HCT116 (cell line): ENCODE results near the gene IL1RN. TPM values are rescaled to one million over a fixed set of nuclear protein-coding genes. Genes with fewer than 3 reads are reported as not detected.

Experiments
- ATAC-seq: fragments of 200-7000 bp; cut with Tn5 transposase; 2 replicates; pipeline ENCODE4 v1.9.1; 2020; ENCODE audit warnings: mild to moderate bottlenecking, moderate library complexity
- BruUV-seq: library from RNA; stranded (reverse); fragments of 400-500 nt; replicated peaks from 2 replicates; lab custom pipeline; 2021; lab: Mats Ljungman, UMichigan
- CTCF ChIA-PET: fragments of 300-600 bp; sonication (Branson Sonifier 250); formaldehyde crosslinking; loops from one replicate; lab custom pipeline; 2021; ENCODE audit warnings: antibody characterized with exemption; lab: Charles Lee
- POLR2A ChIA-PET: fragments of 300-600, 350-600 bp; sonication (Branson Sonifier 250); formaldehyde crosslinking; loops from one replicate; lab custom pipeline; 2021; ENCODE audit warnings: antibody characterized with exemption; lab: Charles Lee
- RAD21 ChIA-PET, 2 experiments: fragments of 300-600 bp; sonication (Branson Sonifier 250); formaldehyde crosslinking; loops; one replicate each; lab custom pipeline; 2023; ENCODE audit warnings: low total read pairs in 2 of 2; ENCODE audit not compliant: uncharacterized antibody in 2 of 2, unreplicated experiment in 2 of 2, low non-redundant PET in 1 of 2; lab: Charles Lee
- DNase-seq: peaks from one replicate; pipeline ENCODE4 v3.0.0-alpha.2; 2010; ENCODE audit warnings: low read depth, low spot score
- H2AFZ ChIP-seq: fragments of 200-600 bp; shearing (Covaris generic), sonication (generic); 2 replicates; pipeline ENCODE4 v1.6.1; 2017; ENCODE audit warnings: low read depth, mixed run types, mixed read lengths, antibody characterized with exemption, low read length; ENCODE audit not compliant: poor library complexity, severe bottlenecking
- H3K27ac ChIP-seq: 2 replicates; pipeline ENCODE4 v1.5.1; 2012; ENCODE audit warnings: low read depth, low read length
- H3K27me3 ChIP-seq: fragments of 200-600 bp; sonication (generic); 2 replicates; pipeline ENCODE4 v1.6.1; 2016; ENCODE audit warnings: mixed run types, low read length, mixed read lengths; ENCODE audit not compliant: insufficient read depth
- H3K36me3 ChIP-seq, 2 experiments: fragments of 200-500 bp in 1 of 2; fragments of 200-600 bp in 1 of 2; sonication (Bioruptor generic) in 1 of 2; sonication (generic) in 1 of 2; 2 replicates each; pipeline versions ENCODE4 v1.5.1 to v1.6.1; 2014 to 2016; ENCODE audit warnings: low read length in 2 of 2, inconsistent platforms in 1 of 2, mixed read lengths in 1 of 2, mixed run types in 1 of 2; ENCODE audit not compliant: insufficient read depth in 2 of 2, control insufficient read depth in 1 of 2
- H3K4me1 ChIP-seq, 2 experiments: fragments of 200-600 bp in 1 of 2; sonication (generic) in 1 of 2; 2 replicates each; pipeline versions ENCODE4 v1.5.1 to v1.6.1; 2012 to 2017; ENCODE audit warnings: low read length in 2 of 2, inconsistent platforms in 1 of 2, mild to moderate bottlenecking in 1 of 2, mixed read lengths in 1 of 2, mixed run types in 1 of 2, moderate library complexity in 1 of 2; ENCODE audit not compliant: insufficient read depth in 2 of 2, control insufficient read depth in 1 of 2
- H3K4me2 ChIP-seq: fragments of 200-600 bp; sonication (generic); 2 replicates; pipeline ENCODE4 v1.6.1; 2017; ENCODE audit warnings: mixed run types, low read length, mixed read lengths
- H3K4me3 ChIP-seq, 2 experiments: fragments of 200-600 bp in 1 of 2; sonication (generic) in 1 of 2; replicated peaks in 1 of 2; 2 replicates each; pipeline ENCODE4 v1.5.1; 2011 to 2016; ENCODE audit warnings: low read length in 2 of 2, control low read depth in 1 of 2, low read depth in 1 of 2, mild to moderate bottlenecking in 1 of 2, mixed read lengths in 1 of 2, mixed run types in 1 of 2
- H3K79me2 ChIP-seq: fragments of 200-600 bp; sonication (generic); 2 replicates; pipeline ENCODE4 v1.6.1; 2017; ENCODE audit warnings: mild to moderate bottlenecking, mixed run types, low read length, moderate library complexity, mixed read lengths; ENCODE audit not compliant: insufficient read depth
- H3K9ac ChIP-seq: fragments of 200-600 bp; sonication (generic); 2 replicates; pipeline ENCODE4 v1.6.1; 2016; ENCODE audit warnings: low read length, mixed read lengths
- H3K9me2 ChIP-seq: fragments of 200-600 bp; sonication (generic), shearing (Covaris generic); 2 replicates; pipeline ENCODE4 v1.6.1; 2017; ENCODE audit warnings: mixed run types, mild to moderate bottlenecking, moderate library complexity; ENCODE audit not compliant: insufficient read depth
- H3K9me3 ChIP-seq, 2 experiments: fragments of 200-500 bp in 1 of 2; fragments of 200-600 bp in 1 of 2; sonication (Bioruptor generic) in 1 of 2; sonication (generic) in 1 of 2; 2 replicates each; pipeline ENCODE4 v1.6.1; 2014 to 2017; ENCODE audit warnings: low read length in 2 of 2, mixed read lengths in 2 of 2, inconsistent platforms in 1 of 2, low read depth in 1 of 2, mild to moderate bottlenecking in 1 of 2, mixed run types in 1 of 2, moderate library complexity in 1 of 2; ENCODE audit not compliant: control insufficient read depth in 1 of 2, insufficient read depth in 1 of 2
- H4K20me1 ChIP-seq: fragments of 200-600 bp; sonication (generic), shearing (Covaris generic); 2 replicates; pipeline ENCODE4 v1.6.1; 2017; ENCODE audit warnings: mixed run types, mild to moderate bottlenecking, moderate library complexity; ENCODE audit not compliant: insufficient read depth
- ELF1 ChIP-seq: IDR thresholded peaks from 2 replicates; pipeline ENCODE4 v1.6.1; 2012; ENCODE audit warnings: low read depth, borderline replicate concordance
- EZH2 ChIP-seq: fragments of 200-600 bp; sonication (generic); IDR thresholded peaks from 2 replicates; pipeline ENCODE4 v1.6.1; 2017; ENCODE audit warnings: antibody characterized with exemption, mixed run types
- POLR2AphosphoS5 ChIP-seq: IDR thresholded peaks from 2 replicates; pipeline ENCODE4 v1.6.1; 2011; ENCODE audit warnings: mild to moderate bottlenecking, low read depth, low read length, moderate library complexity
- RAD21 ChIP-seq: IDR thresholded peaks from 2 replicates; pipeline ENCODE4 v1.6.1; 2012; ENCODE audit warnings: low read depth, mild to moderate bottlenecking
- SIN3A ChIP-seq: IDR thresholded peaks from 2 replicates; pipeline ENCODE4 v1.6.1; 2012; ENCODE audit warnings: low read depth
- SP1 ChIP-seq: IDR thresholded peaks from 2 replicates; pipeline ENCODE4 v1.6.1; 2012; ENCODE audit warnings: low read depth
- TCF7L2 ChIP-seq: IDR thresholded peaks from 2 replicates; pipeline ENCODE4 v1.7.0; 2011; ENCODE audit warnings: borderline replicate concordance, inconsistent platforms; ENCODE audit not compliant: insufficient read depth, insufficient read length; ENCODE audit errors: extremely low read depth
- ZFX ChIP-seq: fragments of 450-650 bp; IDR thresholded peaks from 2 replicates; pipeline ENCODE4 v1.6.1; 2017
- intact Hi-C: fragments of 100-400 bp; cut with micrococcal nuclease; formaldehyde crosslinking; loops from 2 replicates; pipeline ENCODE4 v1.10.0; 2022
- total RNA-seq: library from RNA; stranded (reverse); gene quantifications from one replicate; pipeline ENCODE4 v1.2.1, GENCODE V29; 2021; ENCODE audit not compliant: unreplicated experiment
- TF ChIP-seq, protein P1 (sequence below), 3 experiments: fragments of 200-600 bp in 1 of 3; sonication (generic) in 1 of 3; IDR thresholded peaks in 2 of 3; conservative IDR thresholded peaks in 1 of 3; 2 replicates each; pipeline ENCODE4 v1.5.1; 2012 to 2017; ENCODE audit warnings: low read depth in 2 of 3, low read length in 2 of 3, antibody characterized with exemption in 1 of 3, borderline replicate concordance in 1 of 3, control low read depth in 1 of 3, mild to moderate bottlenecking in 1 of 3, mixed read lengths in 1 of 3, mixed run types in 1 of 3, moderate library complexity in 1 of 3; ENCODE audit not compliant: insufficient read depth in 1 of 3
- TF ChIP-seq, protein P2 (sequence below): IDR thresholded peaks from 2 replicates; pipeline ENCODE4 v1.6.1; 2012

IL1RN gene
- total RNA-seq, 1 experiment from 2014 or later = 0.25 TPM

DNA sequence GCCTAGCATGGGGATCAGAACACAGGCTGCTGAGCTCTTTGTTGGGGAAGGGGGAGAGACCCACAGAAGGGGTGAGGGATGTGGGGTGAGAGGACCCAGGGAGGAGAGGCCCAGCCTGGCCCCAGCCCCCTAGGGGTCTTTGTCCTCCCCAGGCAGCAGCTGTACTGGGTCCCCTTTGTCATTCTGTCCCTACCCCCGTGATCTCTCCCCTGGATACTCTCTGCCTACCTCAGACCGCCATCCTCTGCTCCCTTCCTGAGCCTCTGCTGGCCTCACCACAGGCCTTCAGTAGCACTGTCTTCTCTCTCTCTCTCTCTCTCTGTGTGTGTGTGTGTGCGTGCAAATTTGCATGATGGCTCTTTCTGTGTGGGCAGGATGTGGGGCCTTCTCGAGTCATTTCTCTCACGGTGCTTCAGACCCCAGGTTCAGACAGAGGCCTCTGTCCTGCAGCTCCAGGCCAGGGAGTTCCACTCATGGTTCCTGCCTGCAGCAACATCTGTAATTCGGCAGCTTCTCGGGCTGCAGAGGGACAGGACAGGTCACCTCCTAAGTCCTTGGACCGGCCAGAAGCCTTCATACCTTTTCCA lies 47.7 kb downstream of the IL1RN start (continued):
- TF ChIP-seq, protein P1, sequence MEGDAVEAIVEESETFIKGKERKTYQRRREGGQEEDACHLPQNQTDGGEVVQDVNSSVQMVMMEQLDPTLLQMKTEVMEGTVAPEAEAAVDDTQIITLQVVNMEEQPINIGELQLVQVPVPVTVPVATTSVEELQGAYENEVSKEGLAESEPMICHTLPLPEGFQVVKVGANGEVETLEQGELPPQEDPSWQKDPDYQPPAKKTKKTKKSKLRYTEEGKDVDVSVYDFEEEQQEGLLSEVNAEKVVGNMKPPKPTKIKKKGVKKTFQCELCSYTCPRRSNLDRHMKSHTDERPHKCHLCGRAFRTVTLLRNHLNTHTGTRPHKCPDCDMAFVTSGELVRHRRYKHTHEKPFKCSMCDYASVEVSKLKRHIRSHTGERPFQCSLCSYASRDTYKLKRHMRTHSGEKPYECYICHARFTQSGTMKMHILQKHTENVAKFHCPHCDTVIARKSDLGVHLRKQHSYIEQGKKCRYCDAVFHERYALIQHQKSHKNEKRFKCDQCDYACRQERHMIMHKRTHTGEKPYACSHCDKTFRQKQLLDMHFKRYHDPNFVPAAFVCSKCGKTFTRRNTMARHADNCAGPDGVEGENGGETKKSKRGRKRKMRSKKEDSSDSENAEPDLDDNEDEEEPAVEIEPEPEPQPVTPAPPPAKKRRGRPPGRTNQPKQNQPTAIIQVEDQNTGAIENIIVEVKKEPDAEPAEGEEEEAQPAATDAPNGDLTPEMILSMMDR (IDR thresholded peaks at IDR 0.05 in 2 of 3, conservative IDR thresholded peaks at IDR 0.05 in 1 of 3; ENCODE audit: borderline replicate concordance in 1 of 3, insufficient read depth in 1 of 3, low read depth in 2 of 3, low read length in 2 of 3) = no peak
- TF ChIP-seq TCF7L2 = no peak
- no peak for TF ChIP-seq POLR2AphosphoS5
- no peak for TF ChIP-seq EZH2
- no peak for TF ChIP-seq SP1
- TF ChIP-seq, all 23 proteins: peak for 0

DNA sequence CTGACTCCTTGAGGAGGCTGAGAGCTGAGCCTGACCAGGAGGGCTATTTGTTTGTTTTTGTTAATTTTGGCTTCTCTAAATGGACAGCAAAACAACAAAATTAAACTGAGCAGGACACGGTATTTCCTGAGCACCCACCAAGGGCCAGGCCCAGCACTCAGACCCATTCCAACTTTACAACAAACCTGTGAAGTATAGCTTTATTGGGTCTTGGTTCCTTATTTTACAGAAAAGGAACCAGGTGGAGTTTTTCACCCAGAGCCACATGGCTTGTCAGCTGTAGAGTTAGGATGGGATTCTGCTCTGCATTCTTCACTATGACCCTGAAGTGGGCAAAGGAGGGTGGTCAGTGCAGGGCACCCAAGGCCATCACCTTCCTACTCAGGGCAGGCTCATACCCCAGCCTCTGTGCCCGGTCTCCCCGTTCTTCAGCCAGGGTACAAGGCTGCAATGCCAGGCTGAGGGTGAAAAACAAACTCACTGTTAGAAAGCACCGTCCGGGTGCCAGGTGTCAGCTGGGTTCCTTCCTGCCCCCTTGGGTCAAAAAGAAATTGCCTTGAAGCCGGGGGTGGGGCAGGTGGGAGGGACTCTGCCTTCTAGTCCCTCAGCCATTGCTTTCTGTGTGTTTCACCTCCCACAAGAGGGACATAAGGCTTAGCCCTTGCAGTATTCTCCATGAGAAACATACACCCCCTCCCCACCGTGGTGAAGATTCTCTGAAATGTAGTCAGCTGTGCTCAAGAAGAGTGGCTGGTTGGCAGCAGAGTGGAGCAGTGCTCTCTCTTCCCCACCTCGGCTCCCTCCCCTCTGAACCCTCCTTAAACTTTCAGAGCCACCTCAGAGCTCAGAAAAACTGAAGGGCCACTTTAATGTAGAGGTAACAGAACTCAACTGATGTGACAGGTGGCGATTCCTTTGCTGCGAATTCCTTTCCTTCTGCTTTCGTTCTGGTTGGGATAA lies 48.6 kb downstream of the IL1RN start:
- H3K4me1 ChIP-seq = no peaks in the 10 kb centered on the region
- no TSS peak for BruUV-seq
- RAD21 ChIA-PET = no interaction called here
- no peaks in the 10 kb centered on the region for H3K36me3 ChIP-seq
- no peaks in the 10 kb centered on the region for H3K9me3 ChIP-seq
- no peaks in the 10 kb centered on the region for H3K79me2 ChIP-seq
- no peak overlapping the region for H3K4me2 ChIP-seq
- H3K27ac ChIP-seq = no peak overlapping the region
- no peaks in the 10 kb centered on the region for H3K27me3 ChIP-seq
- no peak overlapping the region for H3K4me3 ChIP-seq
- no peak for DNase-seq
- H3K9me2 ChIP-seq = no peaks in the 10 kb centered on the region
- CTCF ChIA-PET = interaction anchor here (1.9 kb wide), 1 partner anchor 38 kb away, joined by 5 read pairs; no protein-coding TSS in a partner anchor
- ATAC-seq = no peak
- no peaks in the 10 kb centered on the region for H4K20me1 ChIP-seq
- TF ChIP-seq, protein P2, sequence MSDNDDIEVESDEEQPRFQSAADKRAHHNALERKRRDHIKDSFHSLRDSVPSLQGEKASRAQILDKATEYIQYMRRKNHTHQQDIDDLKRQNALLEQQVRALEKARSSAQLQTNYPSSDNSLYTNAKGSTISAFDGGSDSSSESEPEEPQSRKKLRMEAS = no peak
- TF ChIP-seq, protein P1 (IDR thresholded peaks at IDR 0.05 in 2 of 3, conservative IDR thresholded peaks at IDR 0.05 in 1 of 3; ENCODE audit: borderline replicate concordance in 1 of 3, insufficient read depth in 1 of 3, low read depth in 2 of 3, low read length in 2 of 3) = no peak
- TF ChIP-seq ZFX = no peak
- TF ChIP-seq ELF1 = no peak
- TF ChIP-seq RAD21 = no peak
- no peak for TF ChIP-seq TCF7L2
- TF ChIP-seq SP1 = no peak
- TF ChIP-seq SIN3A = no peak
- POLR2A ChIA-PET = no interaction called here
- no peak overlapping the region for H2AFZ ChIP-seq
- intact Hi-C loops = no loop called here
- no peak overlapping the region for H3K9ac ChIP-seq
